ENCODE data around the gene ENAH.

GRCh38 chr1:225446595-225446960 is 206.3 kb downstream of the ENAH start:
- TF ChIP-seq CTCF (conservative IDR thresholded peaks at IDR 0.05 in 1 of 2, IDR thresholded peaks at IDR 0.05 in 1 of 2; ENCODE audit: extremely low read depth in 1 of 2, insufficient read depth in 1 of 2, low read depth in 1 of 2, low read length in 2 of 2) (no peak), EZH2 (IDR thresholded peaks at IDR 0.05; ENCODE audit: borderline replicate concordance, low read length) (no peak)

All from mammary epithelial cell (primary cell).